Astrocyte (in vitro differentiated cells and primary cell): ENCODE measurements around the gene SAMD4A.

Experiments used
- CTCF ChIP-seq: IDR thresholded peaks from 2 replicates; pipeline ENCODE4 v1.5.1; 2011; ENCODE audit warnings: low read depth, mild to moderate bottlenecking, inconsistent platforms, low read length, moderate library complexity; ENCODE audit not compliant: insufficient read depth
- EZH2 ChIP-seq: IDR thresholded peaks from 2 replicates; pipeline ENCODE4 v1.6.1; 2012; ENCODE audit warnings: mild to moderate bottlenecking, low read length, inconsistent platforms; ENCODE audit not compliant: insufficient read depth

GRCh38 chr14:54716862-54717261, 149.9 kb downstream of the SAMD4A start:
- TF ChIP-seq CTCF (no peak), EZH2 (no peak)
